GM21447 (cell line): ENCODE results near the gene SPATA16.
"Not testable (repeated sequence)": the region's sequence is repeated elsewhere in the genome, so short reads cannot be mapped to it uniquely, and the experiment has no call there.

Source experiments
- ATAC-seq: cut with Tn5 transposase; IDR thresholded peaks from one replicate; pipeline ENCODE4 v1.9.1; 2021; ENCODE audit not compliant: unreplicated experiment

SPATA16 gene

GRCh38 chr3:173006006-173006405 lies 135.0 kb downstream of the SPATA16 start:
- ATAC-seq = no peak

- no peak for ATAC-seq
Measured at GRCh38 chr3:173004681-173005080, 136.4 kb downstream of the SPATA16 start.

GRCh38 chr3:173003956-173004355 lies 137.1 kb downstream of the SPATA16 start:
- no peak for ATAC-seq

- ATAC-seq = no peak
Measured at GRCh38 chr3:173003471-173003870, 137.6 kb downstream of the SPATA16 start.

GRCh38 chr3:173001622-173002021 lies 139.4 kb downstream of the SPATA16 start:
- ATAC-seq = no peak

GRCh38 chr3:173000553-173000952 lies 140.5 kb downstream of the SPATA16 start:
- ATAC-seq = no peak

GRCh38 chr3:172993412-172993811 lies 147.6 kb downstream of the SPATA16 start:
- ATAC-seq = no peak

GRCh38 chr3:172991424-172991996 lies 149.5 kb downstream of the SPATA16 start:
- no peak for ATAC-seq

- ATAC-seq = no peak
Measured at GRCh38 chr3:172989373-172989772, 151.7 kb downstream of the SPATA16 start.

- no peak for ATAC-seq
Measured at GRCh38 chr3:172987273-172987672, 153.8 kb downstream of the SPATA16 start.

GRCh38 chr3:172984914-172985313 lies 156.1 kb downstream of the SPATA16 start:
- no peak for ATAC-seq

- ATAC-seq = no peak
Measured at GRCh38 chr3:172982736-172983364, 158.2 kb downstream of the SPATA16 start.

GRCh38 chr3:172981407-172981983 lies 159.5 kb downstream of the SPATA16 start:
- ATAC-seq = no peak

- ATAC-seq = no peak
Measured at GRCh38 chr3:172980849-172981248, 160.2 kb downstream of the SPATA16 start.

- ATAC-seq = no peak
Measured at GRCh38 chr3:172977696-172978095, 163.3 kb downstream of the SPATA16 start.

- no peak for ATAC-seq
Measured at GRCh38 chr3:172974969-172975368, 166.1 kb downstream of the SPATA16 start.

- ATAC-seq = no peak
Measured at GRCh38 chr3:172973799-172974198, 167.2 kb downstream of the SPATA16 start.

GRCh38 chr3:172972717-172973116 lies 168.3 kb downstream of the SPATA16 start:
- no peak for ATAC-seq

- ATAC-seq = no peak
Measured at GRCh38 chr3:172972067-172972466, 169.0 kb downstream of the SPATA16 start.

GRCh38 chr3:172968646-172969045 lies 172.4 kb downstream of the SPATA16 start:
- ATAC-seq = no peak

- no peak for ATAC-seq
Measured at GRCh38 chr3:172965256-172965655, 175.8 kb downstream of the SPATA16 start.

GRCh38 chr3:172960626-172961182 lies 180.3 kb downstream of the SPATA16 start:
- ATAC-seq = not testable (repeated sequence)
